Body of pancreas (tissue), 4 donors: ENCODE results near the gene KNDC1. TPM values are rescaled to one million over a fixed set of nuclear protein-coding genes. Genes with fewer than 3 reads are reported as not detected.

Experiments
- ATAC-seq: fragments of 150-250 bp; one replicate; pipeline ENCODE4 v1.9.1; 2016
- DNase-seq, 4 donors: peaks; one replicate each; pipeline ENCODE4 v3.0.0-alpha.2; 2019
- H3K27ac ChIP-seq, 4 donors: fragments of 200-600 bp; sonication (generic); 1 replicate in 3 of 4; 2 replicates in 1 of 4; pipeline versions ENCODE4 v1.5.1 to v1.6.1; 2016 to 2019; ENCODE audit warnings: mild to moderate bottlenecking in 1 of 4, mixed read lengths in 1 of 4, moderate library complexity in 1 of 4
- H3K27me3 ChIP-seq, 2 donors: fragments of 200-600 bp; sonication (generic); one replicate each; pipeline ENCODE4 v1.6.0; 2016; ENCODE audit warnings: mild to moderate bottlenecking in 1 of 2
- H3K36me3 ChIP-seq, 2 donors: fragments of 200-600 bp; sonication (generic); replicated peaks in 1 of 2; 2 replicates each; pipeline ENCODE4 v1.5.1; 2016; ENCODE audit warnings: low read depth in 2 of 2; ENCODE audit not compliant: insufficient read depth in 1 of 2
- H3K4me1 ChIP-seq: fragments of 200-600 bp; sonication (generic); one replicate; pipeline ENCODE4 v1.6.0; 2016
- H3K4me3 ChIP-seq, 2 donors: fragments of 200-600 bp; sonication (generic); 1 replicate in 1 of 2; 2 replicates in 1 of 2; pipeline ENCODE4 v1.5.1; 2016 to 2019
- H3K9me3 ChIP-seq, 3 donors: fragments of 200-600 bp; sonication (generic); 1 replicate in 2 of 3; 2 replicates in 1 of 3; pipeline ENCODE4 v1.5.1; 2016
- POLR2A ChIP-seq, 3 donors: fragments of 450-650 bp; IDR thresholded peaks; one replicate each; pipeline ENCODE4 v1.6.1; 2016; ENCODE audit warnings: antibody characterized with exemption in 3 of 3, mild to moderate bottlenecking in 2 of 3
- WGBS, 2 donors: methylation state at CpG; one replicate each; pipeline ENCODE4 v1.1.5; 2017; 5-methylcytosine and 5-hydroxymethylcytosine counted together
- intact Hi-C: fragments of 100-400 bp; cut with DNase I; formaldehyde crosslinking; loops from one replicate; pipeline ENCODE4 v1.15.1; 2023
- total RNA-seq, 2 donors: library from RNA; depleted of rRNA; stranded (reverse); fragments of >200 nt; gene quantifications; one replicate each; pipeline ENCODE4 v1.1.0, GENCODE V29; 2016
- TF ChIP-seq, protein P1 (sequence below), 7 experiments: fragments of 450-650 bp in 4 of 7; fragments of 200-600 bp in 3 of 7; sonication (generic) in 3 of 7; IDR thresholded peaks; one replicate each; pipeline ENCODE4 v1.5.1; 2016 to 2019; ENCODE audit warnings: antibody characterized with exemption in 7 of 7

KNDC1 gene
- total RNA-seq, 2 donors from 2014 or later, result 0.52 to 3.3 TPM

DNA sequence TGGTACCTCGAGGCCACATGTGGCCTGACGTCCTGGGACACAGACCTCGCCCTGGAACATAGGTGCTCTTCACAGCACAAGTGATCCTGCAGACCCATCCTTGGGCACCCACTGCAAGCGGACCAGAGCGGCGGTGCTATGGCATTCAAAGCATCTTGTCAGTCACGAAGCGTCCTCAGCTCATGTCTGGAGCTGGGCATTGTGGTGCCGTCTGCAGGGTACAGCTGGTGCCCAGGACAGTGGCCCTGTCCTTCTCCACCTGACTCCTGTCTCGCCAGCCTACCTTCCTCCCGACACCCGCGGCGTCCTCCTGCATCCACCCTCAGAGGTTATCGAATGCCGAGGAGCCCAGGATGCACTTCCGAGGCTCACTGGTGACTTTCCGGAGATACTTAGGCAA is 45.8 kb upstream of the KNDC1 start:
- Histone ChIP-seq H3K4me3 (no peak overlapping the region), H3K36me3 (no peaks in the 10 kb centered on the region), H3K9me3 (no peaks in the 10 kb centered on the region), H3K27ac (no peak overlapping the region), H3K27me3 (no peaks in the 10 kb centered on the region), H3K4me1 (peaks cover 17% of the 10 kb centered on the region)
- intact Hi-C loops, result no loop called here
- no peak for TF ChIP-seq POLR2A (IDR thresholded peaks at IDR 0.05)
- TF ChIP-seq, protein P1, sequence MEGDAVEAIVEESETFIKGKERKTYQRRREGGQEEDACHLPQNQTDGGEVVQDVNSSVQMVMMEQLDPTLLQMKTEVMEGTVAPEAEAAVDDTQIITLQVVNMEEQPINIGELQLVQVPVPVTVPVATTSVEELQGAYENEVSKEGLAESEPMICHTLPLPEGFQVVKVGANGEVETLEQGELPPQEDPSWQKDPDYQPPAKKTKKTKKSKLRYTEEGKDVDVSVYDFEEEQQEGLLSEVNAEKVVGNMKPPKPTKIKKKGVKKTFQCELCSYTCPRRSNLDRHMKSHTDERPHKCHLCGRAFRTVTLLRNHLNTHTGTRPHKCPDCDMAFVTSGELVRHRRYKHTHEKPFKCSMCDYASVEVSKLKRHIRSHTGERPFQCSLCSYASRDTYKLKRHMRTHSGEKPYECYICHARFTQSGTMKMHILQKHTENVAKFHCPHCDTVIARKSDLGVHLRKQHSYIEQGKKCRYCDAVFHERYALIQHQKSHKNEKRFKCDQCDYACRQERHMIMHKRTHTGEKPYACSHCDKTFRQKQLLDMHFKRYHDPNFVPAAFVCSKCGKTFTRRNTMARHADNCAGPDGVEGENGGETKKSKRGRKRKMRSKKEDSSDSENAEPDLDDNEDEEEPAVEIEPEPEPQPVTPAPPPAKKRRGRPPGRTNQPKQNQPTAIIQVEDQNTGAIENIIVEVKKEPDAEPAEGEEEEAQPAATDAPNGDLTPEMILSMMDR (IDR thresholded peaks at IDR 0.05), result no peak
- 73 to 84% methylated on average over 12 to 15 of the region's 18 CpGs for WGBS, 2 donors
- DNase-seq (no peak), ATAC-seq (no peak)

DNA sequence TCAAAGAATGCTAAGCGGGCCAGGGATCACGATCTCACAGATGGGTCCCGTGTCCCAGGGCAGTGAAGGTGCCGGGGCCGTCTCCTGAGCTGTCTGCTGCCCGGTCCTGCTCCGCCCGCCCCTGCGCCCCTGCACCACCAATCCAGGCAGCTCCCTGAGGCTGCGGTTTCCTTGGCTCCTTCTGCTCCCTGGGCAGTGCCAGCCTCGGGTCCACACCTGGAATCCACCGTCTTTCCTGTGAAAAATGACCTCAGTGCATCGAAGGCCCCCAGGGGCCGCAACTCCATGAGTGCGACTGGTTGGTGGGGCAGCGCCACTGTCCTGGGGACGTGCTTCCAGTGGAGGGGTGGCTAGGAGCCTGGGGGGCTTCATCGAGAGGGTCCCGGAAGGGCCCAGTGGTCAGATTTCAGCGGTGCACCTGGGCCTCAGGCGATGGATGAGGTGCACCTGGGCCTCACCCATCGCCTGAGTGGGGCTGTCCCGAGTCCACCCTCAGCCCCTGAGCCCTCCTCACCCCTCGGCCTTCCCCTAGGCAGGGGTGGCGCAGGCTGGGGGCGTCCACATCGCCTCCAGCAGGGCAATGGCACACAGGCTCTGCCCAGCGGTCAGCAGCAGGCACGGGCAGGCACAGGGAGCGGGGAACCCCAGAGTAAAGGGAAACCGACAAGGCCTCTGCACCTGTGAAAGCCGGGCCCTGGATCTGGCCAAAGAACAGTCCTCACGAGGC is 45.1 kb upstream of the KNDC1 start:
- H3K36me3 ChIP-seq, result no peaks in the 10 kb centered on the region
- H3K27me3 ChIP-seq, result no peaks in the 10 kb centered on the region
- ATAC-seq, result no peak
- H3K4me3 ChIP-seq, result no peak overlapping the region
- DNase-seq, result no peak
- TF ChIP-seq, protein P1 (IDR thresholded peaks at IDR 0.05), result no peak
- no peak for TF ChIP-seq POLR2A (IDR thresholded peaks at IDR 0.05)
- intact Hi-C loops, result no loop called here
- WGBS, 2 donors, result 67 to 70% methylated on average over 15 to 33 of the region's 33 CpGs
- H3K27ac ChIP-seq, result no peak overlapping the region
- H3K9me3 ChIP-seq, result no peaks in the 10 kb centered on the region
- H3K4me1 ChIP-seq, result peaks cover 10% of the 10 kb centered on the region

DNA sequence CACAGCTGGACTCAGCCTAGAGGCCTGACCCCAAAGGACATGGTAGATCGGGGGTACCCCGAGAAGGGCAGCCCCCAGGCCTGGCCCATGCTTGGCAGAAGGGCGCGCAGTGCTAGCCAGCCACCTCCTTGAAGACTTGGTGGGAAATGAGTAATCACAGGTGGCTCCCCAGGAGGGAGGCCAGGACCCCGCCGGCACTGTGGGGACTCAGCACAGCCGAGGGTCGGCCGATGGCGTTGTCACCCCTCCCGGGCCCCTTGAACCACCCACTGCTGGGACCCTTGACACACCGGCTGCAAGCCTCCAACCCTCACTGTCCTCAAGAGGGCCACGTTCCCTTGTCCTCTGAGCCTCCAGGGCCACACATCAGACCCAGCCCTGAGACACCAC is 44.6 kb upstream of the KNDC1 start:
- WGBS, 2 donors, result 29 to 55% methylated on average over 1 to 10 of the region's 13 CpGs
- H3K4me1 ChIP-seq, result peaks cover 5% of the 10 kb centered on the region
- no peak overlapping the region for H3K4me3 ChIP-seq
- no peaks in the 10 kb centered on the region for H3K36me3 ChIP-seq
- no peak for ATAC-seq
- H3K9me3 ChIP-seq, result no peaks in the 10 kb centered on the region
- no peaks in the 10 kb centered on the region for H3K27me3 ChIP-seq
- TF ChIP-seq, protein P1 (IDR thresholded peaks at IDR 0.05), result no peak
- no peak for TF ChIP-seq POLR2A (IDR thresholded peaks at IDR 0.05)
- DNase-seq, result no peak
- intact Hi-C loops, result no loop called here
- H3K27ac ChIP-seq, result no peak overlapping the region

DNA sequence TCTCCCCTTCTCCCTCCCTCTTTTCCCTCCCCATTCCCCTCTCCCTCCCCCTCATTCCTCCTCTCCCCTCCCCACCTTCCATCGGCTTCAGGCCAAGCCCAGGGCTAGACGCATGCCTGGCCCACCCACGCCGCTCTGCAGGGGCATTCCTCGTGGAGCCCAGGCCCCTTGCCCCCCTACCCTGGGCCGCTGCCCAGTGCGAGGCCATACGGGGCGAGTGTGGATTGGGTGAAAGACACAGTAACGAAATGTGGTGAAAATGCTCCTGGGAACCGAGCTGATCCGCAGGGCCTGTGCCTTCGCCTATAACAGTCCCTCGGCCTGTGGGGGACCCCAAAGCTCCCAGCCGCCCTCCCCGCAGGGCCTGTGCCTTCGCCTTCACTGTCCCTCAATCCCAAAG is 44.0 kb upstream of the KNDC1 start:
- DNase-seq (no peak), ATAC-seq (no peak)
- no peaks in the 10 kb centered on the region for H3K4me1 ChIP-seq
- H3K27ac ChIP-seq, result no peak overlapping the region
- H3K9me3 ChIP-seq, result no peaks in the 10 kb centered on the region
- WGBS, 2 donors, result 42 to 45% methylated on average over 17 of the region's 17 CpGs
- intact Hi-C loops, result no loop called here
- TF ChIP-seq POLR2A (IDR thresholded peaks at IDR 0.05), result no peak
- TF ChIP-seq, protein P1 (IDR thresholded peaks at IDR 0.05), result no peak
- no peak overlapping the region for H3K4me3 ChIP-seq
- no peaks in the 10 kb centered on the region for H3K27me3 ChIP-seq
- no peaks in the 10 kb centered on the region for H3K36me3 ChIP-seq

DNA sequence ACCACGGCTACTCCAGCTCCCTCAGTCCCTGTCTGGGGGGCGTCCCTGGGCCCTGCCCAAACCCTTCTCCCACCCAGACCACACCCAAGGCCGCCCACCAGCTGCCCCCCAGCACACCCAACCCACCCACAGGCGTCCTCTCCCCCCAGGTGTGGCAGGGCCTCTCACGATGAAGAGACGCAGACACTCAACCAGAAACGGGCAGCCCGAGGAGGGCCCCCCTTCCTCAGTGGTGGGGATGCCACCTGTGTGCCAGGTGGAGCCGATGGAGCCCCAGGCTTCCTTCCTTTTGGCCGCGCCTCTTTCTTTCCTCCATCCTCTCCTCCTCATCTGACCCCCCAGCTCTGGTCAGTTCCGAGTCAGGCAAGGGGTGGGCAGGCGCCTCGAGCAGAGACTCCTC is 43.6 kb upstream of the KNDC1 start:
- H3K9me3 ChIP-seq, result no peaks in the 10 kb centered on the region
- H3K4me1 ChIP-seq, result no peaks in the 10 kb centered on the region
- H3K27ac ChIP-seq, result no peak overlapping the region
- intact Hi-C loops, result no loop called here
- DNase-seq (no peak), ATAC-seq (no peak)
- H3K27me3 ChIP-seq, result no peaks in the 10 kb centered on the region
- H3K36me3 ChIP-seq, result no peaks in the 10 kb centered on the region
- WGBS, 2 donors, result 50 to 52% methylated on average over 13 to 14 of the region's 14 CpGs
- TF ChIP-seq, protein P1 (IDR thresholded peaks at IDR 0.05), result no peak
- TF ChIP-seq POLR2A (IDR thresholded peaks at IDR 0.05), result no peak
- H3K4me3 ChIP-seq, result no peak overlapping the region
